Fibroblast of lung (primary cell): Measurements from ENCODE around the gene ENOX1. TPM values are rescaled to one million over a fixed set of nuclear protein-coding genes. Genes with fewer than 3 reads are reported as not detected.

Source experiments
- DNase-seq, 2 donors: peaks; one replicate each; pipeline versions ENCODE4 v3.0.0 to v3.0.0-alpha.2; 2010; ENCODE audit warnings: low read depth in 2 of 2
- H2AFZ ChIP-seq: 2 replicates; pipeline ENCODE4 v1.5.1; 2012; ENCODE audit warnings: low read length, control low read depth, inconsistent platforms
- H3K27ac ChIP-seq: 2 replicates; pipeline ENCODE4 v1.5.1; 2011; ENCODE audit warnings: low read length, control low read depth; ENCODE audit not compliant: insufficient read depth
- H3K27me3 ChIP-seq: 2 replicates; pipeline ENCODE4 v1.5.1; 2011; ENCODE audit warnings: mild to moderate bottlenecking, low read length; ENCODE audit not compliant: control insufficient read depth, insufficient read depth
- H3K36me3 ChIP-seq: 2 replicates; pipeline ENCODE4 v1.5.1; 2011; ENCODE audit warnings: low read length; ENCODE audit not compliant: control insufficient read depth, insufficient read depth
- H3K4me1 ChIP-seq: 2 replicates; pipeline ENCODE4 v1.5.1; 2011; ENCODE audit warnings: low read length; ENCODE audit not compliant: control insufficient read depth, insufficient read depth; ENCODE audit errors: extremely low read depth
- H3K4me2 ChIP-seq: 2 replicates; pipeline ENCODE4 v1.5.1; 2011; ENCODE audit warnings: low read length, control low read depth; ENCODE audit not compliant: insufficient read depth; ENCODE audit errors: extremely low read depth
- H3K4me3 ChIP-seq, 4 experiments: fragments of 200-600 bp in 1 of 4; sonication (generic) in 1 of 4; replicated peaks in 1 of 4; 2 replicates each; pipeline ENCODE4 v1.5.1; 2011 to 2016; ENCODE audit warnings: low read length in 4 of 4, low read depth in 3 of 4, mild to moderate bottlenecking in 3 of 4, control low read depth in 2 of 4, inconsistent platforms in 1 of 4, mixed read lengths in 1 of 4; ENCODE audit not compliant: insufficient read depth in 1 of 4; ENCODE audit errors: control extremely low read depth in 1 of 4
- H3K79me2 ChIP-seq: 2 replicates; pipeline ENCODE4 v1.5.1; 2012; ENCODE audit warnings: mild to moderate bottlenecking, low read length, inconsistent platforms; ENCODE audit not compliant: control insufficient read depth, insufficient read depth
- H3K9ac ChIP-seq: 2 replicates; pipeline ENCODE4 v1.5.1; 2011; ENCODE audit warnings: mild to moderate bottlenecking, low read length, control low read depth; ENCODE audit not compliant: insufficient read depth
- H3K9me3 ChIP-seq: 2 replicates; pipeline ENCODE4 v1.5.1; 2012; ENCODE audit warnings: low read depth, low read length; ENCODE audit not compliant: control insufficient read depth, insufficient read depth
- H4K20me1 ChIP-seq: 2 replicates; pipeline ENCODE4 v1.5.1; 2011; ENCODE audit warnings: low read length; ENCODE audit not compliant: control insufficient read depth, insufficient read depth; ENCODE audit errors: extremely low read depth
- EZH2 ChIP-seq: IDR thresholded peaks from 2 replicates; pipeline ENCODE4 v1.5.1; 2012; ENCODE audit warnings: low read length, control low read depth, mild to moderate bottlenecking; ENCODE audit errors: missing control alignments
- polyA plus RNA-seq, 2 donors: library from polyadenylated mRNA; depleted of rRNA in 1 of 2; stranded (reverse) in 1 of 2; unstranded in 1 of 2; fragments of >200 nt; gene quantifications; 2 replicates each; pipeline ENCODE4 v1.2.1, GENCODE V29; 2011 to 2012; ENCODE audit warnings: missing spikeins in 1 of 2
- total RNA-seq: library from RNA; depleted of rRNA; stranded (reverse); fragments of >200 nt; gene quantifications from 2 replicates; pipeline ENCODE4 v1.2.1, GENCODE V29; 2014
- TF ChIP-seq, protein P1 (sequence below), 2 donors: IDR thresholded peaks in 1 of 2; conservative IDR thresholded peaks in 1 of 2; 1 replicate in 1 of 2; 2 replicates in 1 of 2; pipeline ENCODE4 v1.5.1; 2011 to 2012; ENCODE audit warnings: low read length in 2 of 2, control low read depth in 1 of 2, inconsistent platforms in 1 of 2, low read depth in 1 of 2, mild to moderate bottlenecking in 1 of 2

The ENOX1 gene
- total and polyA plus RNA-seq, 2 donors (not counting 1 experiment from before 2014, with no cell fraction given): 3.5 to 7.6 TPM

DNA sequence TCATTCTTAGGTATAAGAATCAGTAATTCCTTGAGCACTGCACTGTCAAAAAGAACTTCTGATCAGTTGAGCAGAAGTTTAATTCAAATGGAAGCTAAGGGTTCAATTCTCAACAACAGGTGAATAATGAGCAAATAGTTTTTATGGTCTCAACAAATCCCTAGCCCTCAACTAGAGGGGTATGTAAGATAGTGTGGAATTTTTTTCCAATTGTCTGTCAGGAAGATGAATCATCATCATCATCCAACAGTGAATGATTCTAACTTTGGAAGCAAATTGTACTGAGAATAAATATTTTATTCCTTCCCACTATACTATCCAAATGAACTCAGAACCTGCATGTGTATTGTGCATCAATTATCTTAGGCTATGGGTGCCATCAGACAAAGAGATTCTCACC, 372.7 kb downstream of the ENOX1 start:
- Histone ChIP-seq H2AFZ (no peak overlapping the region), H3K79me2 (no peaks in the 10 kb centered on the region), H3K27ac (no peak overlapping the region), H3K36me3 (no peaks in the 10 kb centered on the region), H3K9ac (no peak overlapping the region), H4K20me1 (no peaks in the 10 kb centered on the region), H3K4me1 (no peaks in the 10 kb centered on the region), H3K27me3 (no peaks in the 10 kb centered on the region), H3K4me3 (no peak overlapping the region), H3K4me2 (no peak overlapping the region), H3K9me3 (no peaks in the 10 kb centered on the region)
- DNase-seq: no peak
- no peak for TF ChIP-seq EZH2
- TF ChIP-seq, protein P1, sequence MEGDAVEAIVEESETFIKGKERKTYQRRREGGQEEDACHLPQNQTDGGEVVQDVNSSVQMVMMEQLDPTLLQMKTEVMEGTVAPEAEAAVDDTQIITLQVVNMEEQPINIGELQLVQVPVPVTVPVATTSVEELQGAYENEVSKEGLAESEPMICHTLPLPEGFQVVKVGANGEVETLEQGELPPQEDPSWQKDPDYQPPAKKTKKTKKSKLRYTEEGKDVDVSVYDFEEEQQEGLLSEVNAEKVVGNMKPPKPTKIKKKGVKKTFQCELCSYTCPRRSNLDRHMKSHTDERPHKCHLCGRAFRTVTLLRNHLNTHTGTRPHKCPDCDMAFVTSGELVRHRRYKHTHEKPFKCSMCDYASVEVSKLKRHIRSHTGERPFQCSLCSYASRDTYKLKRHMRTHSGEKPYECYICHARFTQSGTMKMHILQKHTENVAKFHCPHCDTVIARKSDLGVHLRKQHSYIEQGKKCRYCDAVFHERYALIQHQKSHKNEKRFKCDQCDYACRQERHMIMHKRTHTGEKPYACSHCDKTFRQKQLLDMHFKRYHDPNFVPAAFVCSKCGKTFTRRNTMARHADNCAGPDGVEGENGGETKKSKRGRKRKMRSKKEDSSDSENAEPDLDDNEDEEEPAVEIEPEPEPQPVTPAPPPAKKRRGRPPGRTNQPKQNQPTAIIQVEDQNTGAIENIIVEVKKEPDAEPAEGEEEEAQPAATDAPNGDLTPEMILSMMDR (conservative IDR thresholded peaks at IDR 0.05 in 1 of 2, IDR thresholded peaks at IDR 0.05 in 1 of 2; ENCODE audit: low read depth in 1 of 2, low read length in 2 of 2): no peak

DNA sequence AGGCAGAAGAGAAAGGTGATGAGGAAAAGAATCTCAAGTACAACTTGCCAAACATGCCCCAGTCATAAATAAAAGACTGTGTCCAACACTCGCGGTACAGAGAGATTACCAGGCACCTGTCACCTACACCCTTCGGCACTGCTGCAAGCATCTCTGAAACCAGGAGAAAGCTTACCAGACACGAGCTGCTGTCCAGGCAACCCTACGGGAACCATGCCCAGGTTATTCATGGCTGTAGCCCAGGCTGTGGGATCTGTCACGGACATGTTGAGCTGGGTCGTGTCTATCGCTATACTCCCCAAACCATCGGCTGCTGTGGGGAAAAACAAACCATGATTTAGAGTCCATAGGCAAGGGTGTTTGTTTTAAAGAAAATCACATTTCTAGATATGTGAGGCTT, 375.0 kb downstream of the ENOX1 start:
- Histone ChIP-seq H4K20me1 (no peaks in the 10 kb centered on the region), H3K4me1 (no peaks in the 10 kb centered on the region), H3K79me2 (no peaks in the 10 kb centered on the region), H3K27ac (no peak overlapping the region), H3K4me2 (no peak overlapping the region), H3K27me3 (no peaks in the 10 kb centered on the region), H3K9ac (no peak overlapping the region), H2AFZ (no peak overlapping the region), H3K9me3 (no peaks in the 10 kb centered on the region), H3K36me3 (no peaks in the 10 kb centered on the region), H3K4me3 (no peak overlapping the region)
- DNase-seq: peak; percentile 30 to 39
- TF ChIP-seq, protein P1 (conservative IDR thresholded peaks at IDR 0.05 in 1 of 2, IDR thresholded peaks at IDR 0.05 in 1 of 2; ENCODE audit: low read depth in 1 of 2, low read length in 2 of 2): no peak
- no peak for TF ChIP-seq EZH2

DNA sequence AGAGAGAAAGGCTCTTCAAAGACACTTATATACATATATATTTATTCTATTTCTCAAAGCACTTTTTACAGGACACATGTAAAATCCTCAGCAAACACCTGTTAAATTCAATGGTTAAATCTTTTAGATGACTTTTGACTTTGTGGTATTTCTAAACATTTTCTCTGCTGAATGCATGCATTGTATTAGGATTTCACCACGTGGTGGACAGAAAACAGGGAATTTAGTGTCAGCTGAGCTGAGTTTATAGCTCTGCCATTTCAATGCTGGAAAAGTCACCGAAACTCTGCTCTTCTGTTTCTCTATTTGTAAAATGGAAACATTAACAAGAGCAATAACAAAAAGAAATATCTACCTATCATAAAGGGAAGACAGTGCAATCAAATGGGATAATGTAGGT, 375.6 kb downstream of the ENOX1 start:
- Histone ChIP-seq H3K9ac (no peak overlapping the region), H3K4me1 (no peaks in the 10 kb centered on the region), H3K9me3 (no peaks in the 10 kb centered on the region), H4K20me1 (no peaks in the 10 kb centered on the region), H3K27ac (no peak overlapping the region), H3K4me3 (no peak overlapping the region), H3K27me3 (no peaks in the 10 kb centered on the region), H3K4me2 (no peak overlapping the region), H2AFZ (no peak overlapping the region), H3K36me3 (no peaks in the 10 kb centered on the region), H3K79me2 (no peaks in the 10 kb centered on the region)
- TF ChIP-seq EZH2: no peak
- TF ChIP-seq, protein P1 (conservative IDR thresholded peaks at IDR 0.05 in 1 of 2, IDR thresholded peaks at IDR 0.05 in 1 of 2; ENCODE audit: low read depth in 1 of 2, low read length in 2 of 2): no peak
- no peak for DNase-seq
